PC-3 (cell line): ENCODE results near the gene SIL1.

ENCODE experiments used
- CTCF ChIP-seq: fragments of 300-600 bp; sonication (generic); conservative IDR thresholded peaks from 2 replicates; pipeline ENCODE4 v1.5.1; 2017; ENCODE audit warnings: antibody characterized with exemption, low read depth, mild to moderate bottlenecking, low read length
- EZH2 ChIP-seq: fragments of 300-600 bp; sonication (generic); IDR thresholded peaks from one replicate; pipeline ENCODE4 v1.6.1; 2017; ENCODE audit warnings: antibody characterized with exemption, mild to moderate bottlenecking, low read length; ENCODE audit not compliant: unreplicated experiment

GRCh38 chr5:139241139-139241538 is 43.0 kb upstream of the SIL1 start:
- TF ChIP-seq CTCF (no peak), EZH2 (no peak)
